ENCODE measurements around the gene MMP24OS. TPM values are rescaled to one million over a fixed set of nuclear protein-coding genes. Genes with fewer than 3 reads are reported as not detected.

Gene MMP24OS
- total RNA-seq, 4 donors from 2014 or later = 22.7 to 47.6 (median 25.4) TPM

DNA sequence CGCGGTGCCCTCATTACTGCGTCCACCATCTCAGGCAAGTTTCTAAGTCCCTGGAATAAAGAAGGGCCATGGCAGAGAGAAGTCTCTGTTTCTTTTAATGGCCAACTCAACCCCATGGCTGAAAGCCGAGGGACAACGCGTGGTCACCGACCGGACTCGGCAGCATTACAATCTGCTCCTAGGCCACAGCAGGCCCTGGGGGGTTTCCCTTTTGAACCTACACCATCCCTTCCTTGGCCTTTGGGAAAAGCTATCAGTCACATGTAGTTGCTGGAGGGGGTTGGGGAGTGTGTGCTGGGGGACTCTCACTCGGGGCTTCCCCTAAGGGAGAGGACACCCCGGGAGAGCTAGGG is 25.4 kb upstream of the MMP24OS start:
- 65 to 70% methylated on average over 11 of the region's 11 CpGs for WGBS, 2 donors
- DNase-seq (ENCODE audit: low spot score in 2 of 2) = no peak
- no peak overlapping the region for H3K4me3 ChIP-seq (ENCODE audit: low read depth, poor library complexity, severe bottlenecking)
- TF ChIP-seq, protein P1, sequence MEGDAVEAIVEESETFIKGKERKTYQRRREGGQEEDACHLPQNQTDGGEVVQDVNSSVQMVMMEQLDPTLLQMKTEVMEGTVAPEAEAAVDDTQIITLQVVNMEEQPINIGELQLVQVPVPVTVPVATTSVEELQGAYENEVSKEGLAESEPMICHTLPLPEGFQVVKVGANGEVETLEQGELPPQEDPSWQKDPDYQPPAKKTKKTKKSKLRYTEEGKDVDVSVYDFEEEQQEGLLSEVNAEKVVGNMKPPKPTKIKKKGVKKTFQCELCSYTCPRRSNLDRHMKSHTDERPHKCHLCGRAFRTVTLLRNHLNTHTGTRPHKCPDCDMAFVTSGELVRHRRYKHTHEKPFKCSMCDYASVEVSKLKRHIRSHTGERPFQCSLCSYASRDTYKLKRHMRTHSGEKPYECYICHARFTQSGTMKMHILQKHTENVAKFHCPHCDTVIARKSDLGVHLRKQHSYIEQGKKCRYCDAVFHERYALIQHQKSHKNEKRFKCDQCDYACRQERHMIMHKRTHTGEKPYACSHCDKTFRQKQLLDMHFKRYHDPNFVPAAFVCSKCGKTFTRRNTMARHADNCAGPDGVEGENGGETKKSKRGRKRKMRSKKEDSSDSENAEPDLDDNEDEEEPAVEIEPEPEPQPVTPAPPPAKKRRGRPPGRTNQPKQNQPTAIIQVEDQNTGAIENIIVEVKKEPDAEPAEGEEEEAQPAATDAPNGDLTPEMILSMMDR (IDR thresholded peaks at IDR 0.05) = no peak
- TF ChIP-seq POLR2A (IDR thresholded peaks at IDR 0.05) = no peak
- intact Hi-C loops (cut with DNase I; ENCODE audit: low total_unique reads) = no loop called here

DNA sequence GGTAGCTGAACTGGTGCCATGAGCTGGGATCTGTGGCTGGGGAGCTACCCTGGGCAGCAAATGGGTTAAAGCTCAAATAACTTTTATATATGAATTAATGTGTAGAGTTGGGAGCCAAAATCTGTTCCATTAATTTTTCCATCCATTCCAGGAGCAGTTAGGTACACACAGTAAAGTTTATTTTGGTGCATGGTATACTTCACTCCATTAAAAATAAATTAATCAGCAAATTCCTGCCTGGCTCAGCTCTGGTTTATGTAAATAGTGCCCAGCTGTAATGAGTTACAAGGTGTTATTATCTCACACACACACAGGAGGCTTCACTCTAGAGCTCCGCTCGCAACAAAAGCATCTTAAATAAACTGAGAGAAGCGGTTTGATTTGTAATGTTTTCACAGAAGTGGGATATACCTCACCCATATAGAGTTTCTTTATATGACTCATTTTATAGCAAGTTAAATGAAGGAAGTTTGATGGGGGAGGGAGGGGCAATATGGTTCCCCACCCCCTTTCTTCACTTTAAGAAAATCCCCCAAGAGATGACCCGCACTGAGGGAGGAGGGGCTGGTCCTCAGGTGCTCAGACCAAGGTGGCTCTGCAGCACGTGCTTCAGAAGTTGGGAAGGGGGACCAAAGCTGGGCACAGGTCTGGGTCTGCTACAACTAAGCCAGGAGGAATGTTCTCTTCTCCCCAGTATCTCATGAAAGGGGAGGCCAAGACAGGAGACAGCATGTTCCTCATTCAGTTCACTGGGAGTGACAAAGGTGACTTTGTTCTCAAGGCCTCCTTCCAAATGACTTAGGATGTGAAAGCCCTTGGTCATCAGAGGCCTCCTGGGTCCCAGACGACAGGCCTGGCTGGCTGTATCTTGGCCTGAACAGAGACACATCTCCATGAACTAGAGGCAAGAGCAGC is 24.8 kb upstream of the MMP24OS start:
- TF ChIP-seq POLR2A (IDR thresholded peaks at IDR 0.05) = no peak
- TF ChIP-seq, protein P1 (IDR thresholded peaks at IDR 0.05) = no peak
- no peak for DNase-seq (ENCODE audit: low spot score in 2 of 2)
- 70 to 83% methylated on average over 6 of the region's 6 CpGs for WGBS, 2 donors
- intact Hi-C loops (cut with DNase I; ENCODE audit: low total_unique reads) = no loop called here
- no peak overlapping the region for H3K4me3 ChIP-seq (ENCODE audit: low read depth, poor library complexity, severe bottlenecking)

DNA sequence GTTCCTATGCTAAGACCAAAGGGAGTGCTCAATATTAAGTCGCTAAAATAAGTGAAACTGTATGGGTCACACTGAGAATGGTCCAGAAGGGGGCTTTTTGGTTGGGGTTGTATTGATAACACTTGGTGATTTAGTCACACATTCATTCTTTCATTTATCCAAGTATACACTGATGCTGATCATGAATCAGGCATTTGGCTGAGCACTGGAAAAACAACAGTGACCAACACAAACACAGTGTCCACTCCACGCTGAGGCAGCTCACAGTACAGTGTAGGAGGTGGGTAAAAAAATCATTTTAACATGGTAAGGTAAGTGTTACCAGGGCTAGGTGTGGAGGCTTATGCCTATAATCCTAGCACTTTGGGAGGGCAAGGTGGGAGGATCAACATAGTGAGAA is 23.5 kb upstream of the MMP24OS start:
- intact Hi-C loops (cut with DNase I; ENCODE audit: low total_unique reads) = no loop called here

DNA sequence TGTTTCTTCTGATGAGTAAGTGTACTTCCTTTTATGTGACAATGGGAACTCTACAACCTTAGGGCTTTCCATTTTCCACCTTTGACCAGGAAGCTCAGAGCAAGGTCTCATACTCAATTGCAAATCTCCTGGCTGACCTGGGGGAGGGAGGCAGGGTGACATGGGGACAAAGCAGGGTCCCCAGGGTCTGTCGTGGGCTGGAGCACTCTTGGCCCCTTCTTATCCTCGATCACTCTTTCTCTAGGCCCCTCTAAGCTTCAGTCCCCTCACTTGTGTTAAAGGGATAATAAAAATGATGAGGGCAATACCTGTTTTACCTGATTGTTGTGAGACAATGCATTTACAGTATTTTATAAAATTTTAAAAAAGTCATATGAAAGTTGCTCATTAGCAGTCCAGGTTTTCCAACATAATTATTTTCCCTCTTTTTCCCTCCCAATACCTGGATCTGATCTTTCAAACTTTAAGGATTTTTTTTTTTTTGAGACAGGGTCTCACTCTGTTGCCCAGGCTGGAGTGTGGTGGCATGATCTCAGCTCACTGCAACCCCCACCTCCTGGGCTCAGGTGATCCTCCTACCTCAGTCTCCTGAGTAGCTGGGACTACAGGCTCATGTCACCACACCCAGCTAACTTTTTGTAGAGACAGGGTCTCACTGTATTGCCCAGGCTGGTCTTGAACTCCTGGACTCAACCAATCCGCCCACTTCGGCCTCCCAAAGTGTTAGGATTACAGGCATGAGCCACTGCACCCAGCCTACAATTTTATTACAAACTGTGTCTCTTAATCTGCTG is 22.7 kb upstream of the MMP24OS start:
- no peak overlapping the region for H3K4me3 ChIP-seq (ENCODE audit: low read depth, poor library complexity, severe bottlenecking)
- no peak for DNase-seq (ENCODE audit: low spot score in 2 of 2)
- intact Hi-C loops (cut with DNase I; ENCODE audit: low total_unique reads) = no loop called here
- WGBS, 2 donors = 87 to 91% methylated on average over 4 of the region's 4 CpGs
- TF ChIP-seq, protein P1 (IDR thresholded peaks at IDR 0.05) = no peak
- TF ChIP-seq POLR2A (IDR thresholded peaks at IDR 0.05) = no peak

More for the DNA sequence above, 23.5 kb upstream of the MMP24OS start:
- no peak overlapping the region for H3K4me3 ChIP-seq (ENCODE audit: low read depth, poor library complexity, severe bottlenecking)
- 89 to 96% methylated on average over 2 of the region's 2 CpGs for WGBS, 2 donors
- TF ChIP-seq, protein P1 (IDR thresholded peaks at IDR 0.05) = no peak
- no peak for TF ChIP-seq POLR2A (IDR thresholded peaks at IDR 0.05)
- no peak for DNase-seq (ENCODE audit: low spot score in 2 of 2)

DNA sequence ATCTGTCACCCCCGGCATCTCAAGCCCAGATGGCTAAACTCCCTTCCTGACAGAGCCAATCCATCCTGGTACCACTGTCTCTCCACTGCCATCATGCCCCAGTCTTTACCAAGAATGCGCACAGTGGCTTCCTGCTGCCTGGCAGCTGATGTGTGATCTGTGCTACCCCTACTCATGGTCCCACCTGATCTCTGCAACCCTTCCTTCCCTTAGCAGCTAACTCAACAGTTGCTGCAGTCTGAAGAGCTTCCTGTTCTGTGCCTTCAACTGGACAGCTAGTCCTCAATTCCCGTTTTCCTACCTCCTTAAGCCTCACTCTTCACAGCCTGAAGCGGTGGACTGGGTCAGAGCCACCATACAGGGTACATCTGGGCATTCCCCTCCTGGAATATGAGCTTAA is 21.9 kb upstream of the MMP24OS start:
- DNase-seq (ENCODE audit: low spot score in 2 of 2) = no peak
- WGBS, 2 donors = 76 to 79% methylated on average over 4 of the region's 4 CpGs
- H3K4me3 ChIP-seq (ENCODE audit: low read depth, poor library complexity, severe bottlenecking) = no peak overlapping the region
- no peak for TF ChIP-seq POLR2A (IDR thresholded peaks at IDR 0.05)
- TF ChIP-seq, protein P1 (IDR thresholded peaks at IDR 0.05) = no peak
- intact Hi-C loops (cut with DNase I; ENCODE audit: low total_unique reads) = loop anchor here (5.0 kb wide), 1 partner anchor 148 kb away; no protein-coding TSS in a partner anchor

Measured in lower leg skin (tissue), 4 donors.